HCEC 1CT (cell line): ENCODE measurements around the gene MXD3.
A peak's percentile ranks its signal among the peaks of the same experiment; 100 is the strongest.
"Not testable (repeated sequence)": the region's sequence is repeated elsewhere in the genome, so short reads cannot be mapped to it uniquely, and the experiment has no call there.

ENCODE experiments used
- DNase-seq: peaks from one replicate; pipeline ENCODE4 v3.0.0-alpha.2; 2017

Gene MXD3

DNA sequence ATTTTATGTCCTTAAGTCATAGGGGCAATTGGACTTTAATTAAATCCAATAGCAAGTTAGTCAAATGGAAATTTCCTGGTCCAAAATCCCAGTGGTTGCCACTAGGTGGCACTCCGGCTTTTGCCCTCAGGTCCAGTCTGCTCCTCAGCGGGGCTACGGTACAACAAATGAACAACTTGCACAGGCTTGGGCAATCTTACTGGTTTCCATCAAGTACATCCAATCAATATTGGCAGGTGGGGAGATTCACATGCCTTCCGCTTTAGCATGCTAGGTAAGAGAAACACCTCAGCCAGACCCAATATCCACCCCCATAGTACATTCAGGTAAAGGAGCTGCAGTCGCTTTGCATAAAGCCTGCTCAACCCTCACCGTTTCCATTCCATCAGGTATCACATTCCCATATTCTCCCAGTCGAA, 6.3 kb upstream of the MXD3 start:
- DNase-seq, result peak; percentile 70

GRCh38 chr5:177316005-177316404, 4.3 kb upstream of the MXD3 start:
- no peak for DNase-seq

GRCh38 chr5:177315411-177315810, 3.7 kb upstream of the MXD3 start:
- DNase-seq, result no peak

DNA sequence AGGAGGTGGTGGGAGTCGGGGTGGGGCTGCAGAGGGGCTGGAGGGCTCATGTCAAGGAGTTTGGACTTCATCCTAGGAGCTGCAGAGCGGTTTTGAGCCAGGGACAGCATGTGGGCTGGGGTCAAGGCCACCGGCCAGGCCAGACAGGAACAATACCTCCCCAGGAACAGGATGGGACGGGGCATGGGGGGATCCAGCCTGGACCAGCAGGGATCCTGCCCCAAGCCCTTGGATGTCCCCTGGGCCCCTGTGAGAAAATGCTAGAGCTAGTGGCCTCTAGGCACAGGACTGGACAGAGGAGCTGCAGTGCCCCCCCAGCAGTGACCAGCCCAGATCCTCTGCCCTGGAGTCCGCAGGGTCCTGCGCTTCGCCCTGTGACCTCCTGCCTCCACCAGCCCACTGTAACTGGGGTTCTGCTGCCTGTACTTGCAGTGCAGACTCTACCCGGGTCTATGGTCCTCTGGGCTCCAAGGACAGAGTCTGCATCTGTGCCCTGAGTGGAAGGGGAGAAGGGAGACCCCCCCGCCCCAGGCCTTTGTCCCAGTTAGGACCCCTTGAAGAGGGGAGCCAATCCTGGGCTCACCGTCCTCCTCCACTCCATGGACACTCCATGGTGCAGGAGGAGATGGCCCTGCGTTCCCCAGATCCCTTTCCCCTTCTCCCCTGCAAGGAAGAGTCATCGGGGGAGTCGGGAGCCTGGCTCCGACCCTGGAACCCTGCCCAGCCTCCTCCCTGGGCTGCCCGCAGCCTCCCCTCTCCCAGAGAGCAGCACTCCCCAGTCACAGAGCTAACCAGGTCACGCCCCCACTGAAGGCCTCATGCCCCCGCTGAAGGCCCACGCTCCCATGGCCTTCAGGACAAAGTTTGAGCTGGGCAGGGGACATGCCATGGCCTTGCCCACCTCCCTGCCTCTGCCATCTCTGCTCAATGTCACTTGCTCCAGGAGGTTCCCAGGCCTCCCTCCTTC, 3.0 kb upstream of the MXD3 start:
- no peak for DNase-seq

- no peak for DNase-seq
Observed at GRCh38 chr5:177313561-177314259, 2.0 kb upstream of the MXD3 start.

GRCh38 chr5:177312649-177313181, 1.0 kb upstream of the MXD3 start:
- DNase-seq, result no peak

DNA sequence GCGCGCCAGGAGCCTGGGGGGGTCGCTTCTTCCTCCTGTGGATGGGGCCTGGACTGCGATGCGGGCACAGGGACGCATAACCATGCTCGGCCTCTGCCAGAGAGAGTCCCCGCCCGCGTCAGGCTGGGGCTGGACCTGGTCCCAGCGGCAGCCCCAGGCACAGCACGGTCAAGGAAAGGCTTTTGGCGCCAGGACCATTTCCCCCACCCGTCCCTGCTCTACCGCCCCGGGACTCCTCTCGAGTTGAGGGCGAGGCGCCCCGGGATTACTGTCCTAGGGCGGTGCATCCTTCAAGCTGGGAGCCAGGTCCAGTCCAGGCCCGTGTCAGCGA, 341 bp downstream of the MXD3 start:
- DNase-seq, result no peak

DNA sequence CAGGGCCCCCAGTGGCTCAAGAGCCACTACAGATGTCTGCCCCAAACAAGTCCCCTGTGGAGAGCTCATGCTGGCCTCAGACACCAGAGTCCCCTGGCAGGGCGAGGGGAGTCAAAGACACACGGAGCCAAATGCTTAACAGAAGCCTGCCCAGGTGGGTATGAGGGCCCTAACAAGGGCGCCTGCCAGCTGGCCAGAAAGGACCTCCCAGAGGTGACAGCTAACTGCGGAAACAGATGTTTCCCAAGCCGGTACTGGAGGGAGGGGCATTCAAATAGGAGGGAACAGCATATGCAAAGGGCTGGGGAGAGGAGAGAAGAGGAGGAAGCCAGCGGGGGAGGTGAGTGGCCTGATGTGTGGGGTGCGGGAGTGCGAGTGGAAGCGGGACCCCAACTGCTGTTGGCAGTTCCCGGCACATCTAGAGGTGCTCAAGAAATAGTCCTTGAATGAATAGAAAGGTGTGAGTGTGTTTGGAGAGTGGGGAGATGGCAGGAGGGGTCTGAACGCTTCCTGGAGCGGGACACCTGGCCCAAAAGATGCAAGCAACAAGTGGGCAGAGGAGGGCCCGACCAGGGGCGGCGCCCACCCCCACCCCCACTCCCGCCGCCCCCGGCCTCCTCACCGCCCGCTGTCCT, 824 bp downstream of the MXD3 start:
- DNase-seq, result no peak

GRCh38 chr5:177310332-177310731, 1.4 kb downstream of the MXD3 start:
- DNase-seq, result no peak

GRCh38 chr5:177309351-177310191, 2.1 kb downstream of the MXD3 start:
- DNase-seq, result peak; percentile 61

- DNase-seq, result no peak
Observed at GRCh38 chr5:177308740-177309139, 3.0 kb downstream of the MXD3 start.

DNA sequence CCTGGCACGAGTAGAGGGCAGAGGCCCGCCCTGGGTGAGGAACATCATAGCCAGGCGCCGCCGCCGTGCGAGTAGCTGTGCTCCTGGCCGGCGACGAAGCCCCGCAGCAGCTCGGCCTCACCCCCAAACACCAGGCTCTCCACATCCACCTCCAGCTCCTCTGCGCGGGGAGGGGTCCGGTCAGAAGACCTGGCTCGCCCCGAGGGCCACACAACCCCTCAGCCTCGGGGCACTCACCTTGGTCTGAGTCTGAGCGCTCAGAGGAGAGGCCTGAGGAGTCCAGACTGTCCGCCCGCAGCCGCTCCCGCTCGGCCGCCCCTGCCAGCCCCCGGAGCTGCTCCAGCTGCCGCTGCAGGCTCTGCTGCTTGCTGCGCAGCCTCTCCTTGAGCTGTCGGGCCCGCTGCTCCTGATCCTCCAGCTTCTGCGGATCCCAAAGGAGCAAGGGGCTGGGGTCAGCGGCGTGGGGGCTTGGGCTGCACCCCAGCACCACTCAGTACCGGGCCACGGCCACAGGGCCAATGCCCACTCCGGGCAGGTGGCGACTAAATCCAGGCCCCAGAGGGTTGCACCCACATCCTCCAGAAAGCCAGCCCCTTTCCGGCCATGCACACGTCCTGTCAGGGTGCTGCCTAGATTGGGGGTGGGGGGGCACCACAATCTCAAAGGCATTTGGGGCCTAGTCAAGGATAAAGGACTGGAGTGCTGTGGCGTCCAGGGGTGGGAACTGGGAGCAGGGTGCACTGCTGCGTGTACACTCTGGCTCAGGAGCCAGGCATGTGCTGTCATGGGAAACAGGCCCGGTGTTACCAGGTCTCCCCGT, 3.9 kb downstream of the MXD3 start:
- DNase-seq, result no peak

DNA sequence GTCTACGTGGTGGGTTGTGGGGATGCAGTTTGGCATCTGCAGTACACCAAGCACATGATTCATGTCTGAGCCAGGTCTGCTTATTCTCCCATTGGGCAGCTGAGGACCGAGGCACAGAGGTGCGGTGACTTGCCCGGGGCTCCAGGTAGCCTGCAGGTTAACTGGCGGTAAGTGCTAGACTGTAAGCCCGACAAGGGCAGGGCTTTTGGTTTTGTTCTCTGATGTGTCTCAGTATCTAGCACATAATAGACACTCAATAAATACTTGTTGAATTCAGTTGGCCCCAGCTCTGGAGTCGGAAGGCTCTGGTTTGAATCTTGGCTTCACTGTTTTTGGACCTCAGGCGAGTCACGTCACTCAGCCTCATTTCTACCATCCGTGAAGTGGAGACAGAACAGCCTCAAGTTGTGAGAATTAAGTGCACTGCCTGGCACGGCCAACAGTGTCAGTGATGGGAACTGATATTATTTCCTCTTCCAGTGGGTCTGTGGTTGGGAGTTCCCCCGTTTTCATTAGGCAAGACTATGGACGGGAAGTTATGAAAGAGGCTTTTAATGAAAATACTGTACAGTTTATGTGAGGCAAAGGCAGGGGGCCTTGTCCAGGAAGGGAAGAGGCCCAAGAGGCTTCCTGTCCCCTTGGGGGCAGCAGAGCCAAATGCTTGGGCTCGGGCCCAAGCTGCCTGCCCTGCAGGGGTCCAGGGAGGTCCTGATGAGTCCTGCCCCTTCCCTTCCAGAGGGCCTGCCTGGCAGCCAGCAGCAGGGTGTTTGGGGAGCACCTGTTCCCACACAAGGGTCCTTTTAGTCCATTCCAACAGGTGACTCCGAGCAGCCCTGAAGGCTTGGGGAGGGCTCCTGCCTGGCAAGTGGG, 4.8 kb downstream of the MXD3 start:
- DNase-seq, result no peak

DNA sequence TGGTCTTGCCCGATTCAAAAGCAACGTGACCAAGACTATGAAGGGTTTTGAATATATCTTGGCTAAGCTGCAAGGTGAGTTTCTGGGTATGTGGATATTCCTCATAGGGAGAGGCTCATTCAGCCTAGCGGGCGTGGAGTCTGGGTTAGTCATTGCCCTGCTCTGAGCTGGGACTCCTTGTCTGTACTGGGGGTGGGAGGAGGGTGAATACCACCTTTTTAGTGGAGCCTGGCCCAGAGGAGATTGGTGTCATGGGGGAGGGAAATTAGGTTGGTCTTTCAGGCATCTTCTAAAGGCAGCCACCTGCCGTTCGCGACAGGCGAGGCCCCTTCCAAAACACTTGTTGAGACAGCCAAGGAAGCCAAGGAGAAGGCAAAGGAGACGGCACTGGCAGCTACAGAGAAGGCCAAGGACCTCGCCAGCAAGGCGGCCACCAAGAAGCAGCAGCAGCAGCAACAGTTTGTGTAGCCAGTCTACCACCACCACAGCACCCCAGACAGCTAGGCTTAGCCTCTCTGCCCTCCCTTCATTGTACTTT, 5.5 kb downstream of the MXD3 start:
- DNase-seq, result not testable (repeated sequence)

- DNase-seq, result no peak
Observed at GRCh38 chr5:177304392-177305119, 7.1 kb downstream of the MXD3 start.

DNA sequence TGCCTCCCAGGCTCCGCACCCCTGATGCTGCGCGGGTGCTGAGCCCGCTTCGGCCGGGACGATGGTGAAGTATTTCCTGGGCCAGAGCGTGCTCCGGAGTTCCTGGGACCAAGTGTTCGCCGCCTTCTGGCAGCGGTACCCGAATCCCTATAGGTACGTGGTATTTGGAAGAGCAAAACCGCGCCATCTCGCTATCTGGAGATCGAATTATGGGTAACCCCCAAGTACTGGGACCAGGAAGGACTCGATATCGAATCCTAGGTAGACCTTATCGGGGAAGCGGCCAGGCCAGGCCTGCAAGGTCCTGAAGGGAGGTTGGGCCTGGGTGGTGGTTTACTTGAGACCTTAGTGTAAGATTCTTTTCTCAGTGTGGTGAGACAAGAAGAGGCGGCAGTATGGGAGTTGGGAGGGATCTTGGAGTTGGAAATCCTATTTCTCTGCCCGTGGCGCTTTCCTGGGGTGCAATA, 7.7 kb downstream of the MXD3 start:
- DNase-seq, result no peak

- peak; percentile 81 for DNase-seq
Observed at GRCh38 chr5:177303121-177303924, 8.4 kb downstream of the MXD3 start, which contains the start of the genes PRELID1 and RAB24. TSS of gene PRELID1 (plus strand) at chr5:177303799. CDS start at chr5:177303986, 187 bp downstream. TSS of gene RAB24 (minus strand) at chr5:177303719. CDS start at chr5:177303288, 431 bp downstream.
